Uterus (tissue), 2 donors: Measurements from ENCODE around the gene SPOCK1.

Source experiments
- POLR2A ChIP-seq, 2 donors: fragments of 450-650 bp; IDR thresholded peaks; one replicate each; pipeline ENCODE4 v1.6.1; 2016; ENCODE audit warnings: antibody characterized with exemption in 2 of 2, mild to moderate bottlenecking in 1 of 2, moderate library complexity in 1 of 2
- TF ChIP-seq, protein P1 (sequence below), 4 experiments: fragments of 200-600 bp in 2 of 4; fragments of 450-650 bp in 2 of 4; sonication (generic) in 2 of 4; IDR thresholded peaks; one replicate each; pipeline ENCODE4 v1.5.1; 2016 to 2019; ENCODE audit warnings: antibody characterized with exemption in 4 of 4, mild to moderate bottlenecking in 2 of 4, moderate library complexity in 1 of 4

DNA sequence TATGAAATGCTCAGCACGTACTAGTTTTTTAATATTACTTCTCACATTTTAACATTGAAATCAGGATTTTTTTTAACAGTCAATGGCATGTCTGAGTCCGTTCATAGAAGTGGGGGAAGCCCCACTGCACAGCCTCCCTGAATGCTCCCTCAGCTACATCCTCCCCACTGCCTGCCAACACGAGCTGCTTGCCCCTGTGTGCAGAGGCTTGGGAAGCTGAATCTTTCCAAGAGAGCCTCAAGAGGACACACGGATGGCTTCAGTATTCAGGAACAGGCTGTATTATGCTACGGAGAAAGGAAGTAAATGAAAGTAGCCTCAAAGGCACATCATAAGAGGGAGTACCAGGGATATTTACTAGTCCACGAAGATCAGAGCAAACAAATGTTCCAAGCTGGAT is 248.7 kb downstream of the SPOCK1 start:
- TF ChIP-seq POLR2A (IDR thresholded peaks at IDR 0.05): no peak
- TF ChIP-seq, protein P1, sequence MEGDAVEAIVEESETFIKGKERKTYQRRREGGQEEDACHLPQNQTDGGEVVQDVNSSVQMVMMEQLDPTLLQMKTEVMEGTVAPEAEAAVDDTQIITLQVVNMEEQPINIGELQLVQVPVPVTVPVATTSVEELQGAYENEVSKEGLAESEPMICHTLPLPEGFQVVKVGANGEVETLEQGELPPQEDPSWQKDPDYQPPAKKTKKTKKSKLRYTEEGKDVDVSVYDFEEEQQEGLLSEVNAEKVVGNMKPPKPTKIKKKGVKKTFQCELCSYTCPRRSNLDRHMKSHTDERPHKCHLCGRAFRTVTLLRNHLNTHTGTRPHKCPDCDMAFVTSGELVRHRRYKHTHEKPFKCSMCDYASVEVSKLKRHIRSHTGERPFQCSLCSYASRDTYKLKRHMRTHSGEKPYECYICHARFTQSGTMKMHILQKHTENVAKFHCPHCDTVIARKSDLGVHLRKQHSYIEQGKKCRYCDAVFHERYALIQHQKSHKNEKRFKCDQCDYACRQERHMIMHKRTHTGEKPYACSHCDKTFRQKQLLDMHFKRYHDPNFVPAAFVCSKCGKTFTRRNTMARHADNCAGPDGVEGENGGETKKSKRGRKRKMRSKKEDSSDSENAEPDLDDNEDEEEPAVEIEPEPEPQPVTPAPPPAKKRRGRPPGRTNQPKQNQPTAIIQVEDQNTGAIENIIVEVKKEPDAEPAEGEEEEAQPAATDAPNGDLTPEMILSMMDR (IDR thresholded peaks at IDR 0.05): no peak
